ENCODE results near the gene ATP11C. TPM values are rescaled to one million over a fixed set of nuclear protein-coding genes. Genes with fewer than 3 reads are reported as not detected.

Gene ATP11C
- total RNA-seq (ENCODE audit: low replicate concordance): 48.2 and 71.2 TPM in 2 replicates

GRCh38 chrX:139932901-139933796 lies at the start of gene ATP11C:
Gene ATP11C (minus strand): TSS chrX:139933053. CDS start chrX:139932042, 1,011 bp downstream.
- DNase-seq (ENCODE audit: low read depth): peak; percentile 87
- no peak for TF ChIP-seq CTCF (IDR thresholded peaks at IDR 0.05; ENCODE audit: insufficient read depth, low read length)
- peak within 1 kb of the TSS; percentile 73 for H3K4me3 ChIP-seq (ENCODE audit: low read depth, low read length)

GRCh38 chrX:139974471-139974870 lies 41.6 kb upstream of the ATP11C start:
- no peak for DNase-seq (ENCODE audit: low read depth)
- no peak overlapping the region for H3K4me3 ChIP-seq (ENCODE audit: low read depth, low read length)
- TF ChIP-seq CTCF (IDR thresholded peaks at IDR 0.05; ENCODE audit: insufficient read depth, low read length): no peak

GRCh38 chrX:139972629-139973624 lies 40.1 kb upstream of the ATP11C start:
- H3K4me3 ChIP-seq (ENCODE audit: low read depth, low read length): no peak overlapping the region
- no peak for TF ChIP-seq CTCF (IDR thresholded peaks at IDR 0.05; ENCODE audit: insufficient read depth, low read length)
- peak; percentile 7 for DNase-seq (ENCODE audit: low read depth)

GRCh38 chrX:139972113-139972512 lies 39.3 kb upstream of the ATP11C start:
- no peak for TF ChIP-seq CTCF (IDR thresholded peaks at IDR 0.05; ENCODE audit: insufficient read depth, low read length)
- no peak for DNase-seq (ENCODE audit: low read depth)
- H3K4me3 ChIP-seq (ENCODE audit: low read depth, low read length): no peak overlapping the region

GRCh38 chrX:139971394-139971749 lies 38.5 kb upstream of the ATP11C start:
- no peak for TF ChIP-seq CTCF (IDR thresholded peaks at IDR 0.05; ENCODE audit: insufficient read depth, low read length)
- DNase-seq (ENCODE audit: low read depth): no peak
- no peak overlapping the region for H3K4me3 ChIP-seq (ENCODE audit: low read depth, low read length)

GRCh38 chrX:139969286-139969685 lies 36.4 kb upstream of the ATP11C start:
- no peak for TF ChIP-seq CTCF (IDR thresholded peaks at IDR 0.05; ENCODE audit: insufficient read depth, low read length)
- no peak overlapping the region for H3K4me3 ChIP-seq (ENCODE audit: low read depth, low read length)

More at GRCh38 chrX:139969286-139969685, 36.4 kb upstream of the ATP11C start:
- DNase-seq (ENCODE audit: low read depth): no peak

Data from fibroblast of the aortic adventitia (primary cell).